GM20431 (cell line): ENCODE data around the gene GPN2.

Experiments
- in situ Hi-C: fragments of 300-500 bp; cut with MseI, MboI; formaldehyde crosslinking; loops from one replicate; pipeline ENCODE4 v1.15.0; 2020; ENCODE audit warnings: low sequenced_read_pairs; ENCODE audit not compliant: unreplicated experiment

GPN2 gene

GRCh38 chr1:26889551-26890466 lies at the start of gene GPN2:
GPN2 (minus strand) TSS chr1:26890283; CDS start chr1:26890096, 187 bp downstream.
- in situ Hi-C loops, result no loop called here

DNA sequence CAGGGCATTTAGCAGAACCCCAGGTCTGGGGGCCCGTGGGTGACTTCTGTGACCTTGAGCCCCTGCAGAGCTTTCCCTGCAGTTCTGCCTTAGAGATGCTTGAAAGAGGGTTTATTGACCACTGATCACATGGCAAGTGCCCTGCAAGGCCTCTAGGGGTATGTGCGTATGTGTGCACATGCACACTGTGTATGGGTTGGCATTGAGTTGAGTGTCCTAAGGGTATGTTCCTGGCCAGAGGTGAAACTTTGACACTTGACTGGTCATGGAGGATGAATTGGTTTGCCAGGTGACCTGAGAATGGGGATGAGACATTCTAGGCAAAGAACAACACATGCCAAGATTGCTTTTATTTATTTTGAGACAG lies 48.6 kb upstream of the GPN2 start:
- in situ Hi-C loops, result no loop called here

GRCh38 chr1:26938004-26938658 lies 48.0 kb upstream of the GPN2 start:
- in situ Hi-C loops, result no loop called here

DNA sequence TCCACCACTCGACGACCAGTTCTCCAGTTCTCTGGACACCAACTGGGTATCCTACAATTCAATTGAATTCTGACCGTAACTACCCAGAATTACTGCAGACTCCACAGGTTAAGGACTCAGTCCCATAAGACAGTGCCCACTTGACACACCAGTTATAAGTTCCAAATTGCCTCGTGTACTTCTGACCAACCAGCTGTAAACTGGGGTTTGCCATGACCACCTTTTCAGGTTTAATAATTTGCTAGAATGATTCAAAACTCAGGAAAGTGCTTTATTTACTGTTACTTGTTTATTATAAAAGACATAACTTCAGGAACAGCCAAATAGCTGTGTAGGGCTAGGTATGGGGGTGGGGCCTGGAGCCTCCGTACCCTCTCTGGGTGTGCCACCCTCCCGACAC lies 46.7 kb upstream of the GPN2 start:
- in situ Hi-C loops, result no loop called here

GRCh38 chr1:26932531-26932930 lies 42.4 kb upstream of the GPN2 start:
- in situ Hi-C loops, result no loop called here

DNA sequence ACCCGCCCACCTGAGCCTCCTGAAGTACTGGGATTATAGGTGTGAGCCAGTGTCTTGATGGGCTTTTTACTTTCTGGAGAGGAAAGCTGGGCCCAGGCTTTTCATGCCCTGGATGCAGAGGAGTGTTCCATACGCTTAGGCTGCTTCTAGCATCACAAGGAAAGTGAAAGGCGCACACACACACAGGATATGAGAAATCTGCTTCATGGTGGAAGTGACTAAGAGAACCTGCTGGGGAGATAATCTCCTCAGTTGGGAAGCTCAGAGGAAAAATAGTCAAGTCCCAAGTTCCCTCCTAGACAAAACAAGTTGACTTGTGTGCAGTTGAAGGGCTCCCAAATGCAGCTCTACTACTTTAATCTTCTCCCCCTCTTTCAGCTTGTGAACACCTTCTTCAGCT lies 33.6 kb upstream of the GPN2 start:
- in situ Hi-C loops, result no loop called here

GRCh38 chr1:26922901-26923300 lies 32.8 kb upstream of the GPN2 start:
- in situ Hi-C loops, result no loop called here

- in situ Hi-C loops, result no loop called here
Observed at GRCh38 chr1:26922431-26922729, 32.3 kb upstream of the GPN2 start.

GRCh38 chr1:26921540-26922430 lies 31.7 kb upstream of the GPN2 start, which contains the start of gene NUDC:
NUDC (plus strand) TSS chr1:26921743; CDS start chr1:26921849, 106 bp downstream.
- in situ Hi-C loops, result no loop called here

DNA sequence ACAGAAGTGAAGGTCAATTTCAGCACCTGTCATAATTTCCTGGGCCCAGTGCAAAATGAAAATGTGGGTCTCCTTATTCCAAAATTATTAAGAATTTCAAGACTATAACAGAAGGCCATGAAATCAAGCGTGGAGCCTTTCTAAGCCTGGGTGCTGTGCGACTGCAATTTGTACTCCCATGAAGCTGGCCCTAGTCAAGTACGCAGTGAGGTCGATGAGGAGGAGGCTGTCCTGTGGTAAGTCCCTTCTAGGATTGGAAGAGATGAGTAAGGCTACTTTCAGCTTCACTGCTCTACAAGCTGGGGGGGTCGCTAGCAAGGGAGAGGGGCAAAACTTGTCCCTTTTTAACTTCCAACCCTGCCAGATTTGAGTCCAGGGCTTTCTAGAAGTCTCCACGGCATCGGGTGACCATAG lies 31.1 kb upstream of the GPN2 start:
- in situ Hi-C loops, result no loop called here

DNA sequence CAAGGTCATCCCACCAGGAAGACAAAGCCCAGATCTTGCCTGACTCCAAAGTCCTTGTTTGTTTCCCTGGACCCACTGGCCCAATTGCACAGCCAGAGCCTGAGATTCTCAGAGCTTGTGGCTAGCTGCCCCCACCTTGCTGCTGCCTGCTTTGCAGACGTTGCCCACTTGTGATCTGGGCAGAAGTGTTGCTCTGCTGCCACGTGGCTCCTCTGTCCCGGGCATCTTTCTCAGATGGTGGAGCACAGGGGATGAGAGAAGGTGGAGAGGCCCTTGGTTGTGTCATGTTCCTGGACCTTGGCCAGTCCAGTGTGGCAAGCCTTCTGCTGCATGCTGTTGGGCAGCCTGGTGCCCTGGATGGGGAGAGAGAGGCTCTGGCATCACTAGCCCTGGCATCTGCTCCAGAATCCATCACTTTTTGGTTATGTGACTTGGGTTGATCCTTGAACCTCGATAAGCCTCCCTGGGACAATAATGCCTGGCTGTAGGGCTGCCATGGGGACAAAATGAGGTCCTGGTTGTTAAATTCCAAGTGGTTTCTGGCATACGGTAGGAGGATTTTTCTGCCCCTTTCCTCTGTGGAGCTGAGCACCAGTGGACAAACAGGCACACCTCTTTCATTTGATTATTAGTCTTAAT lies 25.2 kb upstream of the GPN2 start:
- in situ Hi-C loops, result no loop called here

- in situ Hi-C loops, result no loop called here
Observed at GRCh38 chr1:26913754-26914619, 23.9 kb upstream of the GPN2 start, which contains the start of gene NR0B2. NR0B2 (minus strand) TSS chr1:26913975; CDS start chr1:26913940, 35 bp downstream.

GRCh38 chr1:26913389-26913753 lies 23.3 kb upstream of the GPN2 start:
- in situ Hi-C loops, result no loop called here

- in situ Hi-C loops, result no loop called here
Observed at GRCh38 chr1:26912147-26912490, 22.0 kb upstream of the GPN2 start.

DNA sequence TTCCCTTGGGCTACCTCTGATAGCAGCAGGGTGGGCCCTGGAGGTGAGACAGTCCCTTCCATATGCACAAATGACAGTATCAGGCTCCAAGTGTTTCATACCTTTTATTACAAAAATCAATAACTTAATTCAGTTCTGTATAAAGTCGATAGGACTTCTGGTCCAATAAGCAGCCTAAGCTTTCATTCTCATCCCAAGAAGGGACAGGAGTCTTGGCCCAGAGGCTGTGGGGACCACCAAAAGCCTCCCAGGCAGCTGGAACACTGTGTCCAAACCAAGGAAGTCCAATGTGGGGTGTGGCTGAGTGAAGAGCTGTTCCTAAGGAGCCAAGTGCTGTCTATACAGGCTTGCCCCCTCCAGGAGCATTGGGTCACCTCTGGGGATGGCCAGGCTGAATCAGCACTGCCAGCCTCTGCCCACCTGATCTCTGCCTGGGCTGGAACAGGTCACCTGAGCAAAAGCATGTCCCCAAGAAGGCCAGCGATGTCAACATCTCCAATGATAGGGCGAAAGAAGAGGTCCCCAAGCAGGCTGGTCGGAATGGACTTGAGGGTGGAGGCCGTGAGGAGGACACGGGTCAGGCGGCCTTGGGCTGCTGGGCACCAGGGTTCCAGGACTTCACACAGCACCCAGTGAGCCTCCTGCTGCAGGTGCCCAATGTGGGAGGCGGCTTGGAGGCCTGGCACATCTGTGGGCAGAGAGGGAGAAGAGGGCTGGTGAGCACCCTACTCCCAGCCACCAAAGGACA lies 21.5 kb upstream of the GPN2 start:
- in situ Hi-C loops, result no loop called here

DNA sequence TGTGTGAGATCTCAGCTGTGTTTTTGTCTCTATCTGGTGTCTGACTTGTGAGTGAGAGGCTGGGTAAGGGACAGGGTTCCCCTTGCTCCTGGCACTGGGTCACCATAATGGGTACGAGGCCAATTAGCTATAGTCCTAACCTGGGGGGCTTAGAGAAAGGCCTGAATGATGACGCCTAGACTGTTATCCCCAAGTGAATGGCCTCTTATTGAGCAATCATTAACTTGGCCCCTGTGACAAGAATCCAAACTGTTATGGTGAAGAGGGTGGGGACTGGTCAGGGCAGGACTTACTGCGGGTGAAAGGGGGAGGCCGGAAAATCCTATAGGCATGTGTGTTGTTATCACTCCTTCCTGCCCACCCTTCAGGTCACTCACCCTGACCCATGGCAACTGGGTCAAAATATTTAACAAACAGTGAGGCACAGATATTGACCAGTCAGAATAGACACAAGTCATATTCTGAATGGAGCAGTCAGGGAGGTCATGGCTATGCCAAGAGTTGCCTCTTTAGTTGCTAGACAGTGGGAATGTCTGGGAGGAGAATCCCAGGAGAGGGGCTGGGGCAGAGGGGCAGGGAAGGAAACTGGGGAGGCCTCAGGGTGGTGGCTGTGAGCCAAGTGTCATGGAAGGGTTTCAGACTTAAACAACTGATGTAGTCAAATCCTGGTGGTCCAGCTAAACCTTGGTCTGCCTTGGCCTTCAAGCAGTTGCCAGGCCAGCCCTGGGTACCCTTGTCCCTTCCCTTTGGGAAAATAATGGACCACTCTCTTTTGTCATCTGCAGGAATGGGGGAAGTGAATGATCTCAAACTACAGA lies 20.5 kb upstream of the GPN2 start:
- in situ Hi-C loops, result no loop called here

- in situ Hi-C loops, result no loop called here
Observed at GRCh38 chr1:26909951-26910342, 19.9 kb upstream of the GPN2 start.
